HepG2 (cell line): ENCODE results near the gene RERE.

ENCODE experiments used
- CC2D1A ChIP-seq: sonication (generic); formaldehyde crosslinking; IDR thresholded peaks from 2 replicates; pipeline ENCODE4 v1.8.1; 2023; ENCODE audit warnings: mild to moderate bottlenecking, missing genetic modification reagents
- CTCF ChIP-seq: sonication (generic); formaldehyde crosslinking; IDR thresholded peaks from 2 replicates; pipeline ENCODE4 v1.5.0; 2020; ENCODE audit warnings: mild to moderate bottlenecking, missing genetic modification reagents, moderate library complexity
- IRF1 ChIP-seq: sonication (generic); formaldehyde crosslinking; IDR thresholded peaks from 2 replicates; pipeline ENCODE4 v1.4.0; 2020; ENCODE audit warnings: low read depth, mild to moderate bottlenecking, missing genetic modification reagents
- POLR2AphosphoS2 ChIP-seq: IDR thresholded peaks from 2 replicates; pipeline ENCODE4 v1.6.1; 2011; ENCODE audit warnings: low read depth, low read length, improper control_type of control experiment
- ZNF230 ChIP-seq: sonication (generic); formaldehyde crosslinking; IDR thresholded peaks from 2 replicates; pipeline ENCODE4 v1.4.0; 2020; ENCODE audit warnings: mild to moderate bottlenecking, missing genetic modification reagents

- TF ChIP-seq POLR2AphosphoS2 (no peak), IRF1 (no peak), CC2D1A (no peak), ZNF230 (CRISPR knock-in tag) (no peak), CTCF (CRISPR knock-in tag) (no peak)
Observed at GRCh38 chr1:8363186-8363766, 454.2 kb downstream of the RERE start.
